ENCODE measurements around the gene LAD1.

- TF ChIP-seq CTCF (IDR thresholded peaks at IDR 0.05; ENCODE audit: poor library complexity): no peak
- TF ChIP-seq EZH2 (IDR thresholded peaks at IDR 0.05; ENCODE audit: borderline replicate concordance): no peak
These were observed 48.8 kb downstream of the LAD1 start for GRCh38 chr1:201350361-201350725.

All from hepatocyte (in vitro differentiated cells).